PC-3 (cell line): ENCODE data around the gene RCAN1.

Experiments
- EZH2 ChIP-seq: fragments of 300-600 bp; sonication (generic); IDR thresholded peaks from one replicate; pipeline ENCODE4 v1.6.1; 2017; ENCODE audit warnings: antibody characterized with exemption, mild to moderate bottlenecking, low read length; ENCODE audit not compliant: unreplicated experiment
- EZH2phosphoT487 ChIP-seq: fragments of 300-600 bp; sonication (generic); IDR thresholded peaks from 2 replicates; pipeline ENCODE4 v1.6.1; 2018; ENCODE audit warnings: mild to moderate bottlenecking, antibody characterized with exemption, low read length, borderline replicate concordance
- TF ChIP-seq, protein P1 (sequence below): fragments of 300-600 bp; sonication (generic); conservative IDR thresholded peaks from 2 replicates; pipeline ENCODE4 v1.5.1; 2017; ENCODE audit warnings: antibody characterized with exemption, low read depth, mild to moderate bottlenecking, low read length

GRCh38 chr21:34565238-34565637 is 49.7 kb downstream of the RCAN1 start:
- TF ChIP-seq, protein P1, sequence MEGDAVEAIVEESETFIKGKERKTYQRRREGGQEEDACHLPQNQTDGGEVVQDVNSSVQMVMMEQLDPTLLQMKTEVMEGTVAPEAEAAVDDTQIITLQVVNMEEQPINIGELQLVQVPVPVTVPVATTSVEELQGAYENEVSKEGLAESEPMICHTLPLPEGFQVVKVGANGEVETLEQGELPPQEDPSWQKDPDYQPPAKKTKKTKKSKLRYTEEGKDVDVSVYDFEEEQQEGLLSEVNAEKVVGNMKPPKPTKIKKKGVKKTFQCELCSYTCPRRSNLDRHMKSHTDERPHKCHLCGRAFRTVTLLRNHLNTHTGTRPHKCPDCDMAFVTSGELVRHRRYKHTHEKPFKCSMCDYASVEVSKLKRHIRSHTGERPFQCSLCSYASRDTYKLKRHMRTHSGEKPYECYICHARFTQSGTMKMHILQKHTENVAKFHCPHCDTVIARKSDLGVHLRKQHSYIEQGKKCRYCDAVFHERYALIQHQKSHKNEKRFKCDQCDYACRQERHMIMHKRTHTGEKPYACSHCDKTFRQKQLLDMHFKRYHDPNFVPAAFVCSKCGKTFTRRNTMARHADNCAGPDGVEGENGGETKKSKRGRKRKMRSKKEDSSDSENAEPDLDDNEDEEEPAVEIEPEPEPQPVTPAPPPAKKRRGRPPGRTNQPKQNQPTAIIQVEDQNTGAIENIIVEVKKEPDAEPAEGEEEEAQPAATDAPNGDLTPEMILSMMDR = no peak
- TF ChIP-seq EZH2 = no peak
- no peak for TF ChIP-seq EZH2phosphoT487
